Lower leg skin (tissue), 3 donors: ENCODE measurements around the gene KPNA1.

Experiments used
- CTCF ChIP-seq, 3 donors: fragments of 450-650 bp; IDR thresholded peaks; one replicate each; pipeline ENCODE4 v1.5.1; 2016; ENCODE audit warnings: antibody characterized with exemption in 3 of 3, mild to moderate bottlenecking in 3 of 3, moderate library complexity in 2 of 3
- POLR2A ChIP-seq, 2 donors: fragments of 450-650 bp; IDR thresholded peaks; one replicate each; pipeline ENCODE4 v1.6.1; 2016 to 2017; ENCODE audit warnings: antibody characterized with exemption in 2 of 2, mild to moderate bottlenecking in 1 of 2, moderate library complexity in 1 of 2

- no peak for TF ChIP-seq CTCF (IDR thresholded peaks at IDR 0.05)
- TF ChIP-seq POLR2A (IDR thresholded peaks at IDR 0.05): no peak
Measured at GRCh38 chr3:122390665-122391064, 124.1 kb downstream of the KPNA1 start.
